ENCODE results near the gene C1QTNF9B.
"Not testable (repeated sequence)": the region's sequence is repeated elsewhere in the genome, so short reads cannot be mapped to it uniquely, and the experiment has no call there.

Gene C1QTNF9B

DNA sequence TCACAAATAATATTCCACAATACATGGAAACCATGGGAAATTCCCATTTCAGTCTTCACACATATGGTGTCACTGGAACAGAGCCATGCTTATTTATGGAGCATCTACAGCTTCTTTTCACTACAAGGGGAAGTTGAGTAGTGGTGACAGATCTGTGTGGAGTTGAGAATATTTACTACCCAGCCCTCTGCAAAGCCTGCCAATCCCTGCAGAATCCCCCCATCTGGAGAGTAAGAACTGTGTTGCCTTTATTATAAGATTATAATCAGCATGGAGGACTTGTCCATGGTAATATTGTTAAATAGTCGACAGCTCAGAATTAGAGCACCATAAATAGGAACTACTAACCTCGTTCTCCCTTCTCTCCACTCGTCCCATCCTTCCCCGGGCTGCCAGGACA is 3.5 kb downstream of the C1QTNF9B start:
- not testable (repeated sequence) for DNase-seq

DNA sequence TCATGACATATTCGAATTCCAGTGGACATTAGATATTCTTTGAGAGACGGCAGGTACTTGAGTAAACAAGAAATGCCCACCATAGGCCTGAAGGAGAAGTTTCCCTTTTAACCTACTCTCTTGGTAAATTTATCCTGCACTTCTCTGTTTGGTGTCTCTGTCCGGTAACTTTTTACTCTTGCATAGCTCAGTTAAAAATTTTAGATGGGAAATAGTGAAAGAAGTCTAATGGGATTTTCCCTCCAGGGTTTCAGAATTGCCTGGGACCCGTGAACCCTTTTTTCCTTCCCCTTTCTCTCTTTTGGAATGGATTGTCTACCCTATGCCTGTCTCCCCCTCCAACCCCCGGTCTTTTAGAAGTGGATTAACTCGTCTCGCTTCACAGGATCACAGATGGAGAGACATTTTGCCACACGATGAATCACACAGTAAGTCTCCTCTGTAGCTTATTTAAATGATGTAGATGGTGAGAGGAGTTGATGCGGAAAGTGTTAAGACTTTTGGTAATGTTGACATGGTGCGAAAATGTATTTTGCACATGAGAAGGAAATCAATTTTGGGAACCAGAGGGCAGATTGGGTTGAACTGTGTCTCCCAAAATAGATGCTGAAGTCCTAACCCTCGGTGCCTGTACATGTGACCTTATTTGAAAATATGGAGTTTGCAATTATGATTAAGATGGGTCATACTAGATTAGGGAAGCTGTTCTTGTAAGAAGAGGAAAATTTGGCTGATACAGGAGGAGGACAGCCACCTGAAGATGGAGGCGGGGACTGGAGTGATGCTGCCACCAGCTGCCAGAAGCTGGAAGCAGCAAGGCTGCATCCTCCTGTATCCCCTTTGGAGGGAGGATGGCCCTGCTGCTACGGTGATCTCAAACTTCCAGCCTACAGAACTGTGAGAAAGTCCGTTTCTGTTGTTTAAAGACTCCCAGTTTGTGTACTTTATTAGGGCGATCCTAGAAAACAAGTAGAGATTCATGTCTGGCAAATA is 7.4 kb downstream of the C1QTNF9B start:
- no peak for DNase-seq

DNA sequence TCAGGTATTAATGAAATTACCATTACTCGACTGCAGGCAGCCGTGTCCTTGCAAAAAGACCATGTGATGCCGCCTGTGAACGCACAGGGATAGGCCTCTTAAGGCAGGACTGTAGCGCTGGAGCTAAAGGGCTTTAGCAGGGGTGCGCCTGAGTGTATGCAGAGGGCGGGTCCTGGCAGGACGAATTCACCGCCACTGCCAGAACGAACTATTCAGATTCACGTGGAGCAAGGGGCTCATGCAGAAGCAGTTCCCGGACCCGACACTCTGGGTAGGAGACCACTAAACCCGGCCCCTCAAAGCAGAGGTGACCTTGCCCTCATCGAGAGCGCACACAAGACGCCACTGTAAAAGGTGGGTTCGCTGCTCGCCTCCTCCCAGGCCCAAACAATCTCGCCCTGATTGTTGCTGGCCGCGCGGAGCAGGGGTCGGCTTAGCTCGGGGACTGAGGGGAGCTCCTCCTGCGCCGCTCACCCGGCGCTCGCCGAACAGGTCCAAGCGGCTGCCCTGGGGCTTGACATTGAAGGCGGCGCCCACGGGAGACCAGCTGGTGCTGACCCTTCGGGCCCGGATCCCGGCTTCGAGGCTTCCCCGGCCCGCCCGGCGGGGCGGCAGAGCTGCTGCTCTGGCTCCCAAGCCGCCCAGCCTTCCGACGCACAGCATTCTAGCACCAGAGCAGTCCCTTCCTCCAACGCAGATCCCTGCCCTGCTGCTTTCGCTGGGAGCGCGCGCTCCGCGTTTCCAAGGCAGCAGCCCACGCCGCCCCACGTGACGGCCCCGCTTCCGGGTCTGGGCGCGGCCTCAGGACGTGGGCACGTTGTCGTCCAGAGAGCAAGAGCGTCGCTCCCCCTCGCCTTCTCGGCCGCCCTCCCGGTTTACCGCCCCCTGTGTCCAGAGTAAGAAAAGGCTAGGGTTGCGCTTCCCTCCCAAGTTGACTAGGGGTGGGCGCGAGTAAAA is 8.4 kb downstream of the C1QTNF9B start, which contains the start of gene MIPEP:
Gene MIPEP, minus strand, starts transcription at position 743 of the 957 bp plus-strand sequence. Its CDS starts 80 bp downstream, at position 663.
- peak; percentile 91 for DNase-seq

DNA sequence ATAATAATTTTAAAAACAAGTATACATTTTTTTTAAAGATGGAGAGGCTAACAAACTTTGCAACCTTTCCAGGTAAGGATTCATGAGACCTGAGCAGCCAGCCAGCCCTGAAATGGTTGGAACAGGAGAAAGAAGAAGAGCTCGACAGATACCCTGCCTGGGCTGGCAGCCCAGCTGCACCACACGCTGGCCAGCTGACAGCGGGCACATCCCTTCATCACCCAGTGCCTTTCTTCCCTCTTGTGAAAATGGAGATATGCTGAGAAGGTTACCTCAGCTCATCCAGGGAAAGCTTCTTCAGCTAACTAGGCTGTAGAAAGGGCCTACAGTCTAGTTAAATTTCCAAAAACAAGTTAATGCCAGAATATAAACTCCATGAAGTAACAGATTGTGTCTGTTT is 12.9 kb downstream of the C1QTNF9B start:
- DNase-seq: not testable (repeated sequence)

DNA sequence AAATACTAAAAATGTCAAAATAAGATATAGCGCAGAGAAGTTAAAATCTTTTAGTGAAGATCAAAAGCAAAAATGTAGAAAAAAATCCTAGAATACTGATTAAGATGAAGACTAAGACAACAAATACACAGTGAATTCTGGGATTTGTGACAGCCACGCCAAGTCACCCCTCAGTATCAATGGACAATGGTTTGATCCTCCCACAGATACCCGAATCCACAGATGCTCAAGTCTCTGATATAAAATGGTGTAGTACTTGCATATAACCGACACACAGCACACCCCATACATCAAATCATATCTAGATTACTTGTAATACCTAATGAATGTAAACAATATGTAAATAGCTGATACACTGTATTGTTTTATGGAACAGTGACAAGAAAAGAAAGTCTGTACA is 14.0 kb downstream of the C1QTNF9B start:
- DNase-seq: no peak

DNA sequence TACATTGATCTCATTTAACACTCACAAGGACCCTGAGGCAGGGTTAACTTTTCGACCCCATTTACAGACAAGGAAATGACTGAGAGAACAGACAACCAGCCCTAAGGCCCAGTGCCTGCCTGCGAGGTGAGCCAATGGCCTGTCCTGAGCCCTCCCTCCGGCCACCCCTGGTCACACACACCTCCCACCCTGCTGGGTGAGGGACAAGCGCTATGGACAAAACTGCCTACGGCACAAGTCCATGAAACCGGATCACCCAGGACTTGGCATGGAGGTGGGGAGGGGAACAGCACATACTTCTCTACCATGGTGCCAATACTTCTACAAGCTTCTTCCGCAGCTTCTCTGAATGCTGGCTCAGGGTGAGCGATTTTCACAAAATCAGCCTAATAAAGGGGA is 15.9 kb downstream of the C1QTNF9B start:
- DNase-seq: not testable (repeated sequence)

DNA sequence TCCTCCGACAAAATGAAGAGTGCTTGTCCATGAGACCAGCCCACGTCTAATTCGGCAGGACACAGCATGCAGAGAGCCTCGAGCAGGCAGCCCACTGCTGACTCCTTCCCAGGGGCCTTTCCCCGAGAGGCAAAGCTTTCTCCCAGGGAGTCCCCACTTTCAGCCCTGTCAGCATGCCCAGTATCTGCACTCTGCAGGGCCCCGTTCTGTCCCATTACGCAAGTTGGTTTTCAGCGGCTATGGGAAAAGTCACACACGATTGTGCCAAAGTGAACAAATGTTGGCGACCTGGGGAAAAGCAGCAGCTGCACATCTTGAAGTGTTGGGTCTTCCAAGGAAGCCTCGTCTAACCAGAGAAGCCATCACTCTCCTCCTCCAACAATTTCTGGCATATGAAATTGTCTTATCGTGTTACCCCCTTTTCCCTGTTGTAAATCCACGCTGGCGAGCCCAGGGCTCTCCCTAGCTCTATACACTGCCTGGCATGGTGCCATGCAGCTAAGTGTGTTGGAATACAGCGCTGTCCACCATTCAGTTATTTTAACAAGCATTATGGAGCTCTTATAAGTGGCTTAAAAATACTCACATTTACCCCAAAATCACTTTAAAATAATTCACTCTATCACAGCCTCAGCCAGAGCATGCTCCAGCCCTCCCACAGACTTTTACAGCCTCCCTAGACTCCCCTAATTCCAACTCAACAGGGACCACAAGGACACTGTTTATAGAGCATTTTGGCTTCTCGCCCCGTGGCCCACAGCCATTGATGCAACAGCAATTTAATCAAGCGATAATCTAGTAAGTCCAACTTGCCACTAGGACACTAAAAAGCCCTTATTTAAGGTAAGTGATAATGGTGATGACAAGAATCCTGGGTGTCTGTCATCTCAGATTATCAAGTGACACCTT is 16.6 kb downstream of the C1QTNF9B start:
- not testable (repeated sequence) for DNase-seq

DNA sequence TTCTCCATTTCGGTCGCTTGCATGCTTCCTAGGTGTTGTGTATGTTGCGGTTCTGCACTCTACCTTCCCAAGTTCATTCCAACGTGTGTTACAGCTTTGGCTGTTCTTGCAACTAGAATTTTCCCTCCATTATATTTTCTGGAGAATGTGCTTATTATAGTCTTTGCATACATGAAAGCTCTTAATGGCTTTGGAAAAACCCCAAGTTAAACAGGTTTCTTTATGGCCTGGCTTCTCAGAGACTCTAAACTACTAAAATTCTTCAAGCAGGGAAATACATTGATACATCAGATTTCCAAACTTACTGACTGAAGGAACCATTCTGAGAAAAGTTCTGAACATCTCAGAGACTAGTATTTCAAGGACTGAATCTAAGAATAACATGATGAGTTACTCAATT is 20.0 kb downstream of the C1QTNF9B start:
- DNase-seq: no peak

DNA sequence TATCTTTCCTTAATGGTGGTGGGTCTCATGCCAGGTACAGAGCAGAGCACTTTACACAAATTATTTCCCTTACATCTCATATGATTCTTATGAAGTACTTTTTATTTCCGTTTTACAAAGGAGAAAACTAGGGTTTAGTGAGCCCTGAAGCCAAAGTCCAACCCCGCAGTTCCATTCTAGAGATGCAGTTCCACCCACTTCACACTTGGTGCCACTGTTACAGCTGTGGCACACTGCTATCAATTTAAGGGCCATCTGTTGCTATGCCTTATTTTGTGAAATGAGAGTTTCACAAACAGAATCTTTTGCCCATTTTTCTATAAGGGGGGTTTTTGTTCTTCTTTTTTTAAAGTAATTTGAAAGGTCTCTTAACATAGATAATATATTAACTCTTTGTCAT is 21.0 kb downstream of the C1QTNF9B start:
- peak; percentile 1 for DNase-seq

DNA sequence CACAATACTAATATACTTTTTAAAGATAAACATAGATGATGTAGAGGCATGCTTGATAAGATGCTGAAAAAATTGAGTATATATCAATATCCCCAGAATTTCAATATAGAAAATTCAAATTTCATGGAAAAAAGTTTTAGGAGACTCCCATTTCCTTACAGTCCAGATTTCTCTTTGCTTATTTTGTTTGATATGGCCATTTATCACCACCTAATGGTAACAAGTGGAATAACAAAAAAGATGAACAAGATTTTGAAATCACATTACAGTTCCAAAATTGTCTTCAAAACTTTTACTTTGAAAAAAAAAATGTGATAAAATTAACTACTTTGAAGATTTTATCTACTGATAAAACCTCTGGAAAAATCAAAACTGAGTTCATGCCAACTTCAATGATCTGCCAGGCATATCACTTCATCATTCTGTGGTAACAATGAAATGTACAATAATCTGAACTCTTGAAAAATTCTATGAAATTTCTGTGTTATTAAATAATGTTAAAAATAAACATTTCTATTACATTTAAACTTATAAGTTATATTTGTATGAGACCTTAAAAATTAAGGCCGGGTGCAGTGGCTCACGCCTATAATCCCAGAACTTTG is 25.6 kb downstream of the C1QTNF9B start:
- DNase-seq: peak; percentile 24

DNA sequence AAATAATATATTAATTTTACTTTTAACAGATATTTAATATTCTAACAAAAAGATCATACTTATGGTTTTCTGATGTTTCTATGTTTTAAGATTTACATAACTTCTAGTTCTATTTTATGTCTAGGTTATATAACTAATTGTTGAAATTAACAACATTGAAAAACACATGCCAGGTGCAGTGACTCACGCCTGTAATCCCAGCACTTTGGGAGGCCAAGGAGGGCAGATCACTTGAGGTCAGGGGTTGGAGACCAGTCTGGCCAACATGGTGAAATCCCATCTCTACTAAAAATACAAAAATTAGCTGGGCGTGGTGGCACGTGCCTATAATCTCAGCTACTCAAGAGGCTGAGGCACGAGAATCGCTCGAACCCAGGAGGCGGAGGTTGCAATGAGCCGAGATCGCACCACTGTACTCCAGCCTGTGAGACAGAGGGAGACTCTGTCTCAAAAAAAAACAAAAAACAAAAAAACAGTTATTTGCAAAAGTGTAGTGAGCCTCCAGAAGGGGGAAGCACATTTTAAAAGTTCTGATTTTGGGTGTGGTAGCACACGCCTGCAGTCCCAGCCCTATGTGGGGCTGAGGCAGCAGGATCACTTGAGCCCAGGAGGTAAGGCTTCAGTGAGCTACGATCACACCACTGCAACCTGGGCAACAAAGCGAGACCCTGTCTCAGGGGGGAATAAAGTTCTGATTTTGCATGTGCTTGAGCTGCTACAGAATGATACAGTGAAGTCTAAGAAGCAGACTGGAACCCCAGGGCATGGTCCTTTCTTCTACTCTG is 26.8 kb downstream of the C1QTNF9B start:
- no peak for DNase-seq

DNA sequence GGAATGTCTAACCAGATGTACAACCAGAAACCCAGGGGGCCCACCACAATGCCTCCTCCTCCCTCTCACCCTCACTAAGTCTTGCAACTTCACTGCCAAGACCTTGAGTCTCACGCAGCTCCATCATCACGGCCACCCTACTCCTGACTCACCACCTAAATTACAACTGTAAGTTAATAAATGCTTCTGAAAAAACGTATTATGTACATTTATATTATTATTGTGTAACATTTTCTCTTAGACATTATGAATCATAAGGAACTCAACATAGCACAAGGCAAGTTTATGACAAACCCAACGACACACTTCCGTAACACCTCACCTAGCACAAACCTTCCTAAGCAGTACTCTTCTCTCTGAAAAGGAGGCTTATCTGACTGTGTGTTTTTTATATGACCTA is 28.8 kb downstream of the C1QTNF9B start:
- no peak for DNase-seq

DNA sequence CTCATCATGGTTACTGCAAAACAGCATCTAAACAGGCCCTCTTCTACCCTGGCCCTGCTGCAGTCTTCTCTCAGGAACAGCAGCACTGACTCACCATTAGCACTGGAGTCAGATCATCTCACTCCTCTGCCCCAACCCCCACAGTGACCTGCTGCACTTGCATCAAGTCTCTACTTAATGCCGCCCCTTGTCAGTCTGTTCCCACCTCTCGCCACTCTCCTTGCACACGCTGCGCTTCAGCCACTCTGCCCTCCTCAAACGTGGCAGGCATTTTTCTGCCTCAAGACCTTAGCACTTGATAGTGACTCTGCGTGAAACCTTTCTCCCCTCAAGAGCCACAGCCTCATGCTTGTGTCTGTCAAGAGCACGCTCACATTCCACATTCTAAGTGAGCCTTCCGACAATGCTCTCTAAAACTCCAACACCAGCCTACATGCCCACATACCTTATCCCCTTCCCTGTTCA is 30.2 kb downstream of the C1QTNF9B start:
- peak; percentile 1 for DNase-seq

DNA sequence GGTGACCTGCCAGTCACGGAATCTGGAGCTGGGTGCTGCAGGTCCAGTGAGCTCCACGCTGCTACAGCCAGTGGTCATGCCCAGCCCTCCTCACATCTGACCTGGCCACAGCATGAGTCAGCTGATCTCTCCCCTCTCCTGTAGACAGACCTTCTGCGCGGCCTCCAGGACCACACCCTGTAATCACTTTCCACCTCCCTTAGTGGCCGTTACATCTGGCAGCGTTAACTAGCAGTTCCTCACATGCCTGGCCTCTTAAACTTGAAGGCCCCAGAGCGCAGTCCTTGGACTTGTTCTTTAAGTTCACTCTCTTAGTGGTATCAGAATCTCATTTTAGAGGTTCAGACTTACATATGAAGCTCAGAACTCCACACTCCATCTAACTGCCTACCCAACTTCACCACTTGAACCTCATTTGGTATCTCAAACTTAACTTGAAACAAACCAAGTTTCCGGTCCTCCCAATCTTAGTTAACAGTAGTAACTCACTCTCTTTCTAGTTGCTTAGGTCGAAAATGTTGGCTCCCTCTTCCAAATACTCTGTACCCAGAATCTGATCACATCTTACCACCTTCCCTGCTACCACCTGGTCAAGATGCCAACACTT is 30.8 kb downstream of the C1QTNF9B start:
- no peak for DNase-seq

DNA sequence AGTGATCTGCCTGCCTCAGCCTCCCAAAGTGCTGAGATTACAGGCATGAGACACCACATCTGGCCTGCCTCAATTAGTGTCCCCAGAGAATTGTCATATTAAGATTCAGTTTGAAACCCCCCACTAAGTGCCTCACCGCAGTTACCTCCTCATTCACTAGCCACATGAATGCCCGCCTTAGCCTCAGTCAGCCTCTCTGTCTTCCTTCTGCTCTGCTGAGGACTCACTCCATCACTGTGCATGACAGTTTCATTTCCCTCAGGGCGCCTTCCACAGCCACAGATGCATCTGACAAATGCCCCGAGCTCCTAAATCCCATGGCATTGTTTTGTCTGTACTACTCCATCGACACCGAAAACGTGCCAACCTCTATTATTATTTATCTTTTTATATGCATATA is 31.4 kb downstream of the C1QTNF9B start:
- no peak for DNase-seq

DNA sequence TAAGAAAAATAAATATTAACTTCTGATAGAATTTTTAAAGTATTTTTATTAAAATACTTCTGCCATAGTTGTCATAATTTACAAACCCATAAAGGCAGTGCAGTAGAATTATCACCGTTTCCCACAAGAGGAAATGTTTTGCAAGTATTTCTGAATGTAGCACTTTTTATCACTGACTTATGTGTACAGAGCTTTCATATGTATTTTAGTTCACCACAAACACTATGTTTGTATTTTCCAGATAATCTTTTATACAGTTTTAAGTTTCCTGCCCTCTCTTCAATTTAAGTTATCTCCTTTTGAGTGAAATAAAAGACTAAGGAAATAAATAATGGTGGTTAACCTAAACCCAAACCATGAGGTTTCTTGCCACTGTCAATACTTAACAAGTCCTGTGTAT is 32.3 kb downstream of the C1QTNF9B start:
- DNase-seq: no peak

DNA sequence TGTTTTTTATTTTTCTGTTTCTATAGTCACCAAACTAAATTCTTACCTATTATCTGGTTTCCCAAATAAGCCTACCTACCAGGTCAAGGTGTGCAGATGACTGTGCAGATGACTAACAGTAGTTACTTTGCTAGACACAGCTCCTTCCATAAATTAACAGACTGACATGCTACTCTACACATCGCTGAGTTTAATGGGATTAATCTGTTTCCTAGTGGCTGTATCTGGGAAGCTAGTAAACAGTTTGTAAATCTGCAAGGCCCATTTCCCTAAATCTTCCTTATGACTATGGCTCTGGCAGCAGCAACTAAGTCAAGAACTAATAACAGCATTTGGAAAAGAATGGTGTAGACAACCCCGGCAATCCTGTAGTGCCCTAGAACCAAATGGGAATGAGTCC is 36.0 kb downstream of the C1QTNF9B start:
- no peak for DNase-seq

DNA sequence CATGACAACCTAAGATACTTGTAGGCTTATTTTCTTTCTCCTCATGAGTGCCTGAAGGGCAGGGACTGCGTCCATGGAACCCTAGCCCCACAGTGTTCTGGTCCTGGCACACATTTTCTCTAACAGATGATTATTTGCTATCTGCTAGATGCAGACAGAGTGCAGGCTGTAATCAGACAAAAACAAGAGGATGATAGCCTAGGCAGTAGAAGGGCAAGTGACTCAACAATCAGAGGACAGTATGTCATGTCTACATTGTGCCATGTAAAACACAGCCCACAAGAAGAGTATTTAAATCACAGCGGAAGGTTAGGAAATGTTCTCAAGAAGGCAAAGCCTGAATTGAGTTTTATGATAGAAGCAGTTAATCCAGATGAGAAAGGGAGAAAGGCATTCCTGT is 37.4 kb downstream of the C1QTNF9B start:
- DNase-seq: no peak

DNA sequence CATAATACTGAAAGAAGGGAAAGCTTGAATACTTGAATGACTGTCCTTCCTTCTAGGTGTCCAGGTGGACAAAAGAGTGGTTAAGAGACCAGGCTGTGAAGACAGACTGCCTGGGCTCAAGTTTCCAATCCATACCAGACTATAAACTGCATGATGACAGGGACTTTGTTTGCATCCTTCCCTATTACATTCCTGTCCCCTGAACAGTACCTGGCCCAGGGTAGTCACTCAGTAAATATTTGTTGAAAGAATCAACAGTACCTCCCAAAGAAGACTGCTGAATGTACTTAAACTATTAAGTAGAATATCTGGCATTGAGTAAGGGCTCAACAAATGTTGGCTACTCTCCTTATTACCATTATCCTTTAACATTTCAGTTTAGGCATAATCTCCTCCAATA is 37.8 kb downstream of the C1QTNF9B start:
- DNase-seq: no peak

DNA sequence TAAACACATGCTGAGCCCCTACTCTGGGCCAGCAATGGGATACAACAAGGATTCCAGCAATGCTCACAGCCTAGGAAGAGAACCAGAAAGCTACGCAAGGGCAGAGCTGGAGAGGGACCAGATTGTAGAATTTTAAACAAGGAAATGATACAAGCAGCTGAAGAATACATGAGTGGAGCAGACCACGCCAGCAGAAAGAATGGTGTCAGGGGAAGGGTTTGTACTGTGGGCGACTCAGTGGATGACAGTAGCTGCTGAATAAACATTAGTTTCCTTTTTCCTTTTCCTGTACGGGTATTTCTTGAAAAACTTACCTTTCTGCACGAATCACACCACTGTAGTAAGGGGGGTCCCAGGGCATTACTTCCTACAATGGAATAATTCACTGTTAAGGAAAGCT is 38.8 kb downstream of the C1QTNF9B start:
- DNase-seq: no peak
